ENCODE results near the gene FJX1. TPM values are rescaled to one million over a fixed set of nuclear protein-coding genes. Genes with fewer than 3 reads are reported as not detected.

Gene FJX1
- 27.0 and 71.6 TPM in 2 replicates for total RNA-seq

GRCh38 chr11:35617687-35618496, at the start of gene FJX1:
FJX1 (plus strand) TSS chr11:35618460; CDS start chr11:35618637, 177 bp downstream.

DNA sequence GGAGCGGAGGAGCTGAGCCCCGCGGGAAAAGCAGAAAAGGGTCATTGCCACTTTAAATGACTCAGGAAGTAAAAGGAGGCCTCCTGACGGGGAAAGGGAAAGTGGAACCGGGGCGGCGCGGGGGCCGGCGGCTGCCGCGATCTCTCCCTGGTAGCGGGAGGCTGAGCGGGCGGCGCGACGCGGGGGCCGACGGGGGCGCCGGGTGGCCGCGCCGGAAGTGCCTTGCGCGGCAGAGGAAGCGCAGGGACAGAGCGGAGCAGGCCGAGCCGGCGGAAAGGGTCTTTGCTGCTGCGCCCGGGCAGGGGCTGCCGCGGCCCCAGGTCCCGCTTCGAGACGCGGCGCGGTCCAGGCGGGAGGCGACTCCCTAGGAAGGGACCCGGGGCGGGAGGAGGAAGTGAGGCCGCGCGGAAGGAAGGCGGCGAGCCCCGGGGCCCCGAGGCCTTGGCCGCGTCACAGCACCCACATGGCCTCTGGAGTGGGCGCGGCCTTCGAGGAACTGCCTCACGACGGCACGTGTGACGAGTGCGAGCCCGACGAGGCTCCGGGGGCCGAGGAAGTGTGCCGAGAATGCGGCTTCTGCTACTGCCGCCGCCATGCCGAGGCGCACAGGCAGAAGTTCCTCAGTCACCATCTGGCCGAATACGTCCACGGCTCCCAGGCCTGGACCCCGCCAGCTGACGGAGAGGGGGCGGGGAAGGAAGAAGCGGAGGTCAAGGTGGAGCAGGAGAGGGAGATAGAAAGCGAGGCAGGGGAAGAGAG, 44.6 kb downstream of the FJX1 start, which contains the start of gene TRIM44:
Gene TRIM44 (plus strand): TSS at position 127 of the 759 bp plus-strand sequence. CDS start 337 bp downstream, at position 464.

Other genes starting within 250 kb of the FJX1 start
- 1.4 and 5.4 TPM in 2 replicates for gene SLC1A2, start 198.9 kb upstream of the FJX1 start, total RNA-seq
- gene PAMR1, start 92.8 kb upstream of the FJX1 start, total RNA-seq: 62.4 and 355 TPM in 2 replicates
- 8.5 and 14.0 TPM in 2 replicates for gene TRIM44, start 44.3 kb downstream of the FJX1 start, total RNA-seq